Activated CD4-positive, alpha-beta T cell treated with anti-CD3 and anti-CD28 coated beads, Interleukin-2, amount 10 ng/mL, durations not matched to agents 24 days and 14 days (primary cell): ENCODE measurements around the gene ACOX1. TPM values are rescaled to one million over a fixed set of nuclear protein-coding genes. Genes with fewer than 3 reads are reported as not detected.

Source experiments
- DNase-seq: peaks from one replicate; pipeline ENCODE4 v3.0.0; 2022
- H3K27ac Mint-ChIP-seq: one replicate; pipeline ENCODE4 v1.8.0; 2022; ENCODE audit warnings: mild to moderate bottlenecking, mixed read lengths
- H3K27me3 Mint-ChIP-seq: one replicate; pipeline ENCODE4 v1.8.0; 2022; ENCODE audit warnings: mixed read lengths
- H3K36me3 Mint-ChIP-seq: one replicate; pipeline ENCODE4 v1.8.0; 2022; ENCODE audit warnings: low read depth, mild to moderate bottlenecking, mixed read lengths
- H3K4me1 Mint-ChIP-seq: one replicate; pipeline ENCODE4 v1.8.0; 2021; ENCODE audit warnings: mixed read lengths
- H3K4me3 Mint-ChIP-seq: one replicate; pipeline ENCODE4 v1.8.0; 2022; ENCODE audit warnings: mild to moderate bottlenecking, moderate library complexity, mixed read lengths
- H3K9me3 Mint-ChIP-seq: one replicate; pipeline ENCODE4 v1.8.0; 2021; ENCODE audit warnings: mixed read lengths
- intact Hi-C: fragments of 100-400 bp; cut with micrococcal nuclease; formaldehyde crosslinking; loops from one replicate; pipeline ENCODE4 v1.15.1; 2023
- total RNA-seq: library from RNA; stranded (reverse); gene quantifications from 2 replicates; pipeline ENCODE4 v1.2.3, GENCODE V29; 2022

ACOX1 gene
- total RNA-seq, 1 donor from 2014 or later: 29.2 TPM

GRCh38 chr17:75945211-75945610, 33.8 kb downstream of the ACOX1 start:
- Mint-ChIP-seq H3K4me3 (no peak overlapping the region), H3K4me1 (peaks cover 10% of the 10 kb centered on the region), H3K9me3 (no peaks in the 10 kb centered on the region), H3K27ac (no peak overlapping the region), H3K27me3 (no peaks in the 10 kb centered on the region), H3K36me3 (peaks cover 18% of the 10 kb centered on the region)
- no peak for DNase-seq
- intact Hi-C loops: no loop called here

GRCh38 chr17:75943491-75943890, 35.5 kb downstream of the ACOX1 start:
- Mint-ChIP-seq H3K4me1 (peaks cover 12% of the 10 kb centered on the region), H3K27me3 (no peaks in the 10 kb centered on the region), H3K9me3 (no peaks in the 10 kb centered on the region), H3K27ac (no peak overlapping the region), H3K36me3 (peaks cover 9% of the 10 kb centered on the region), H3K4me3 (no peak overlapping the region)
- DNase-seq: no peak
- intact Hi-C loops: no loop called here

GRCh38 chr17:75942473-75942872, 36.5 kb downstream of the ACOX1 start:
- Mint-ChIP-seq H3K27me3 (no peaks in the 10 kb centered on the region), H3K4me3 (no peak overlapping the region), H3K27ac (no peak overlapping the region), H3K36me3 (peaks cover 6% of the 10 kb centered on the region), H3K4me1 (peaks cover 12% of the 10 kb centered on the region), H3K9me3 (no peaks in the 10 kb centered on the region)
- DNase-seq: no peak
- intact Hi-C loops: no loop called here

- no peak for DNase-seq
- peaks cover 12% of the 10 kb centered on the region for H3K4me1 Mint-ChIP-seq
- no peaks in the 10 kb centered on the region for H3K9me3 Mint-ChIP-seq
- peaks cover 4% of the 10 kb centered on the region for H3K36me3 Mint-ChIP-seq
- H3K4me3 Mint-ChIP-seq: peak overlapping the region; percentile 92
- no peaks in the 10 kb centered on the region for H3K27me3 Mint-ChIP-seq
- peak overlapping the region; percentile 77 for H3K27ac Mint-ChIP-seq
- intact Hi-C loops: loop anchor here (1.0 to 2.0 kb wide), 2 partner anchors 37 to 38 kb away; partner anchors contain the start of genes ACOX1, MRPL38 and TEN1
Observed at GRCh38 chr17:75941442-75941819, 37.5 kb downstream of the ACOX1 start.

GRCh38 chr17:75940727-75941441, 38.1 kb downstream of the ACOX1 start, which contains the start of gene FBF1:
Gene FBF1, minus strand, starts transcription at chr17:75941042. Its CDS starts 2,893 bp downstream, at chr17:75938149.
- Mint-ChIP-seq H3K4me3 (peak within 1 kb of the TSS; percentile 92), H3K36me3 (peaks cover 3% of the 10 kb centered on the region), H3K27me3 (no peaks in the 10 kb centered on the region), H3K4me1 (peaks cover 12% of the 10 kb centered on the region), H3K27ac (peak within 1 kb of the TSS; percentile 77), H3K9me3 (no peaks in the 10 kb centered on the region)
- peak; percentile 97 for DNase-seq
- intact Hi-C loops: loop anchor here (1.0 to 2.0 kb wide), 2 partner anchors 36 to 38 kb away; partner anchors contain the start of genes ACOX1, MRPL38 and TEN1

GRCh38 chr17:75937652-75938051, 41.3 kb downstream of the ACOX1 start:
- intact Hi-C loops: no loop called here
- H3K4me3 Mint-ChIP-seq: no peak overlapping the region
- no peaks in the 10 kb centered on the region for H3K9me3 Mint-ChIP-seq
- no peak for DNase-seq
- peaks cover 12% of the 10 kb centered on the region for H3K4me1 Mint-ChIP-seq
- H3K27ac Mint-ChIP-seq: no peak overlapping the region
- no peaks in the 10 kb centered on the region for H3K36me3 Mint-ChIP-seq
- no peaks in the 10 kb centered on the region for H3K27me3 Mint-ChIP-seq

- H3K9me3 Mint-ChIP-seq: no peaks in the 10 kb centered on the region
- no peaks in the 10 kb centered on the region for H3K27me3 Mint-ChIP-seq
- peaks cover 2% of the 10 kb centered on the region for H3K36me3 Mint-ChIP-seq
- no peaks in the 10 kb centered on the region for H3K4me1 Mint-ChIP-seq
- intact Hi-C loops: no loop called here
- no peak overlapping the region for H3K4me3 Mint-ChIP-seq
- no peak overlapping the region for H3K27ac Mint-ChIP-seq
- no peak for DNase-seq
Observed at GRCh38 chr17:75933808-75934207, 45.2 kb downstream of the ACOX1 start.

- intact Hi-C loops: no loop called here
- Mint-ChIP-seq H3K27ac (no peak overlapping the region), H3K27me3 (no peaks in the 10 kb centered on the region), H3K9me3 (no peaks in the 10 kb centered on the region), H3K4me1 (no peaks in the 10 kb centered on the region), H3K4me3 (no peak overlapping the region), H3K36me3 (peaks cover 3% of the 10 kb centered on the region)
- no peak for DNase-seq
Observed at GRCh38 chr17:75932852-75933251, 46.1 kb downstream of the ACOX1 start.

- Mint-ChIP-seq H3K36me3 (peaks cover 3% of the 10 kb centered on the region), H3K27me3 (no peaks in the 10 kb centered on the region), H3K4me3 (no peak overlapping the region), H3K9me3 (no peaks in the 10 kb centered on the region), H3K27ac (no peak overlapping the region), H3K4me1 (no peaks in the 10 kb centered on the region)
- no peak for DNase-seq
- intact Hi-C loops: no loop called here
Observed at GRCh38 chr17:75931062-75931461, 47.9 kb downstream of the ACOX1 start.

GRCh38 chr17:75927286-75927922, 51.6 kb downstream of the ACOX1 start:
- no peaks in the 10 kb centered on the region for H3K27me3 Mint-ChIP-seq
- peaks cover 5% of the 10 kb centered on the region for H3K36me3 Mint-ChIP-seq
- H3K4me3 Mint-ChIP-seq: no peak overlapping the region
- no peak overlapping the region for H3K27ac Mint-ChIP-seq
- DNase-seq: no peak
- H3K4me1 Mint-ChIP-seq: no peaks in the 10 kb centered on the region
- H3K9me3 Mint-ChIP-seq: no peaks in the 10 kb centered on the region
- intact Hi-C loops: no loop called here

- H3K4me3 Mint-ChIP-seq: no peak overlapping the region
- intact Hi-C loops: no loop called here
- H3K9me3 Mint-ChIP-seq: no peaks in the 10 kb centered on the region
- DNase-seq: no peak
- H3K36me3 Mint-ChIP-seq: peaks cover 5% of the 10 kb centered on the region
- no peak overlapping the region for H3K27ac Mint-ChIP-seq
- no peaks in the 10 kb centered on the region for H3K27me3 Mint-ChIP-seq
- no peaks in the 10 kb centered on the region for H3K4me1 Mint-ChIP-seq
Observed at GRCh38 chr17:75926456-75926855, 52.5 kb downstream of the ACOX1 start.

- intact Hi-C loops: no loop called here
- DNase-seq: no peak
- Mint-ChIP-seq H3K9me3 (no peaks in the 10 kb centered on the region), H3K4me1 (no peaks in the 10 kb centered on the region), H3K27me3 (no peaks in the 10 kb centered on the region), H3K4me3 (no peak overlapping the region), H3K27ac (no peak overlapping the region), H3K36me3 (peaks cover 5% of the 10 kb centered on the region)
Observed at GRCh38 chr17:75925912-75926311, 53.1 kb downstream of the ACOX1 start.

- intact Hi-C loops: no loop called here
- no peaks in the 10 kb centered on the region for H3K4me1 Mint-ChIP-seq
Observed at GRCh38 chr17:75925103-75925502, 53.9 kb downstream of the ACOX1 start.

GRCh38 chr17:75922963-75923874, 55.7 kb downstream of the ACOX1 start:
- H3K9me3 Mint-ChIP-seq: no peaks in the 10 kb centered on the region
- intact Hi-C loops: no loop called here
- H3K4me3 Mint-ChIP-seq: no peak overlapping the region
- DNase-seq: no peak
- H3K36me3 Mint-ChIP-seq: peaks cover 5% of the 10 kb centered on the region
- no peaks in the 10 kb centered on the region for H3K27me3 Mint-ChIP-seq
- H3K4me1 Mint-ChIP-seq: no peaks in the 10 kb centered on the region
- no peak overlapping the region for H3K27ac Mint-ChIP-seq

More at GRCh38 chr17:75925103-75925502, 53.9 kb downstream of the ACOX1 start:
- Mint-ChIP-seq H3K4me3 (no peak overlapping the region), H3K9me3 (no peaks in the 10 kb centered on the region), H3K36me3 (peaks cover 5% of the 10 kb centered on the region), H3K27me3 (no peaks in the 10 kb centered on the region), H3K27ac (no peak overlapping the region)
- DNase-seq: no peak
